Panc1 (cell line): ENCODE data around the gene GBP1. TPM values are rescaled to one million over a fixed set of nuclear protein-coding genes. Genes with fewer than 3 reads are reported as not detected.

ENCODE experiments used
- ATAC-seq: fragments of 200-7000 bp; cut with Tn5 transposase; 2 replicates; pipeline ENCODE4 v1.9.1; 2020; ENCODE audit warnings: mild to moderate bottlenecking, moderate library complexity
- BruUV-seq: library from RNA; stranded (reverse); fragments of 400-500 nt; replicated peaks from 2 replicates; lab custom pipeline; 2021; lab: Mats Ljungman, UMichigan
- CTCF ChIA-PET: fragments of 300-600 bp; sonication (Branson Sonifier 250); formaldehyde crosslinking; loops from one replicate; lab custom pipeline; 2022; ENCODE audit warnings: antibody characterized with exemption; lab: Charles Lee
- POLR2A ChIA-PET: fragments of 300-600 bp; sonication (Branson Sonifier 250); formaldehyde crosslinking; loops from one replicate; lab custom pipeline; 2022; ENCODE audit warnings: antibody characterized with exemption; lab: Charles Lee
- DNase-seq: peaks from one replicate; pipeline ENCODE4 v3.0.0-alpha.2; 2010; ENCODE audit warnings: low read depth, low spot score
- H3K27ac ChIP-seq: 2 replicates; pipeline ENCODE4 v1.5.1; 2011; ENCODE audit warnings: mild to moderate bottlenecking, low read length, inconsistent platforms
- H3K27me3 ChIP-seq: fragments of 200-500 bp; sonication (Bioruptor generic); 2 replicates; pipeline ENCODE4 v1.6.0; 2014; ENCODE audit warnings: low read length, inconsistent platforms; ENCODE audit not compliant: control insufficient read depth, insufficient read depth
- H3K36me3 ChIP-seq: fragments of 200-500 bp; sonication (Bioruptor generic); 2 replicates; pipeline ENCODE4 v1.5.1; 2014; ENCODE audit warnings: inconsistent platforms, mild to moderate bottlenecking, low read length, moderate library complexity; ENCODE audit not compliant: control insufficient read depth, insufficient read depth
- H3K4me1 ChIP-seq: 2 replicates; pipeline ENCODE4 v1.5.1; 2011; ENCODE audit warnings: inconsistent platforms, mild to moderate bottlenecking, low read length, moderate library complexity; ENCODE audit not compliant: control insufficient read depth, insufficient read depth
- H3K4me3 ChIP-seq, 2 experiments: 2 replicates each; pipeline ENCODE4 v1.5.1; 2011 to 2012; ENCODE audit warnings: low read depth in 2 of 2, low read length in 2 of 2, mild to moderate bottlenecking in 2 of 2, inconsistent platforms in 1 of 2, moderate library complexity in 1 of 2
- H3K9me3 ChIP-seq: fragments of 200-500 bp; sonication (Bioruptor generic); 2 replicates; pipeline ENCODE4 v1.5.1; 2014; ENCODE audit warnings: low read depth, mild to moderate bottlenecking, inconsistent platforms, low read length, moderate library complexity; ENCODE audit not compliant: control insufficient read depth, insufficient read depth
- POLR2AphosphoS5 ChIP-seq: IDR thresholded peaks from 2 replicates; pipeline ENCODE4 v1.6.1; 2012; ENCODE audit warnings: mild to moderate bottlenecking, low read depth, low read length, moderate library complexity
- SIN3A ChIP-seq: IDR thresholded peaks from 2 replicates; pipeline ENCODE4 v1.6.1; 2012; ENCODE audit warnings: low read depth, mild to moderate bottlenecking, low read length, moderate library complexity, borderline replicate concordance; ENCODE audit not compliant: insufficient read depth
- TCF7L2 ChIP-seq: IDR thresholded peaks from 2 replicates; pipeline ENCODE4 v1.6.1; 2011; ENCODE audit warnings: mild to moderate bottlenecking, low read depth, low read length, inconsistent platforms
- in situ Hi-C: cut with HindIII; loops from 2 replicates; pipeline ENCODE4 v1.10.0; 2016; ENCODE audit warnings: low sequenced_read_pairs, low pct_unique_long_range_greater_than_20kb
- intact Hi-C: fragments of 100-400 bp; cut with micrococcal nuclease; formaldehyde crosslinking; loops from one replicate; pipeline ENCODE4 v1.10.0; 2022; ENCODE audit not compliant: unreplicated experiment
- total RNA-seq: library from RNA; stranded (reverse); gene quantifications from one replicate; pipeline ENCODE4 v1.2.1, GENCODE V29; 2021; ENCODE audit not compliant: unreplicated experiment
- TF ChIP-seq, protein P1 (sequence below): fragments of 450-650 bp; IDR thresholded peaks from 2 replicates; pipeline ENCODE4 v1.5.1; 2017; ENCODE audit warnings: mild to moderate bottlenecking
- TF ChIP-seq, protein P2 (sequence below), 2 experiments: IDR thresholded peaks; 2 replicates each; pipeline ENCODE4 v1.6.1; 2011 to 2012; ENCODE audit warnings: low read depth in 2 of 2, control low read depth in 1 of 2, low read length in 1 of 2, mild to moderate bottlenecking in 1 of 2, moderate library complexity in 1 of 2; ENCODE audit not compliant: insufficient read depth in 1 of 2

The GBP1 gene
- total RNA-seq, 1 experiment from 2014 or later = 0.80 TPM

DNA sequence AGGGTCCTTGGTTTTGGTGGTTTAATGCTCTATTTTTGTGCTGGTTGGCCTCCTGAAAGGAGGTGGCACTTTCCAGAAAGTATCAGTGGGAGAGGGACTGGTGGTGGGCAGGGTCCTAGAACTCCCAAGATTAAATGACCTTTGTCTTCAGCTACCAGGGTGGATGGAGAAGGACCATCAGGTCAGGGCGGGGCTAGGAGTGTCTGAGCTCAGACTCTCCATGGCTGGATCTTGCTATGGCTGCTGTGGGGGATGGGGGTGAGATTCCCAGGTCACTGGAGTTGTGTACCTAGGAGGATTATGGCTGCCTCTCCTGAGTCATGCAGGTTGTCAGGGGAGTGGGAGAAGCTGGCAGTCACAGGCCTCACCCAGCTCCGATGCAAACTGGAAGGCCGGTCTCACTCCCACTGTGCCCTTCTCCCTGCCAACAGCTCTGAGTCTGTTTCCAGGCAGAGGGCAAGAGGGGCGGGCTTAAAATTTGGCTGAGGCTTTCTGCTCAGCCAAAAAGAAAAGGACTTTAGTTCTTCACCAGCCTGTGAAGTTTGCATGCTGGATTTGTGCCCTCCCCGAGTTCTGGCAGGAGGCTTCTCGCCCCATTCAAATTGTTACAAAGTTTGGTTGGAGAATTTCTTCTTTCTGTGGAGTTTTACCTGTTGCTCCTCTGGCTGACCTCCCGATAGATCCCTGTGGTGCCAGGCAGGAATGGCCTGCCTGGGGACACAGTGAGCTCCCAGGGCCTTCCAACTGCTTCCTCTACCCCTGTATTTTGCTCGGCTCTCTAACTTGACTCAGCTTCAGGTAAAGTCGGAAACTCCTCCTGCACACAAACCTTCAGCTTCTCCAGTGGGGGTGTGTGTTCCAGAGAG, 59.5 kb downstream of the GBP1 start:
- no peaks in the 10 kb centered on the region for H3K27me3 ChIP-seq
- no TSS peak for BruUV-seq
- in situ Hi-C loops (no loop called here), intact Hi-C loops (no loop called here)
- no peak for DNase-seq
- ChIA-PET CTCF (no interaction called here), POLR2A (no interaction called here)
- TF ChIP-seq, protein P1, sequence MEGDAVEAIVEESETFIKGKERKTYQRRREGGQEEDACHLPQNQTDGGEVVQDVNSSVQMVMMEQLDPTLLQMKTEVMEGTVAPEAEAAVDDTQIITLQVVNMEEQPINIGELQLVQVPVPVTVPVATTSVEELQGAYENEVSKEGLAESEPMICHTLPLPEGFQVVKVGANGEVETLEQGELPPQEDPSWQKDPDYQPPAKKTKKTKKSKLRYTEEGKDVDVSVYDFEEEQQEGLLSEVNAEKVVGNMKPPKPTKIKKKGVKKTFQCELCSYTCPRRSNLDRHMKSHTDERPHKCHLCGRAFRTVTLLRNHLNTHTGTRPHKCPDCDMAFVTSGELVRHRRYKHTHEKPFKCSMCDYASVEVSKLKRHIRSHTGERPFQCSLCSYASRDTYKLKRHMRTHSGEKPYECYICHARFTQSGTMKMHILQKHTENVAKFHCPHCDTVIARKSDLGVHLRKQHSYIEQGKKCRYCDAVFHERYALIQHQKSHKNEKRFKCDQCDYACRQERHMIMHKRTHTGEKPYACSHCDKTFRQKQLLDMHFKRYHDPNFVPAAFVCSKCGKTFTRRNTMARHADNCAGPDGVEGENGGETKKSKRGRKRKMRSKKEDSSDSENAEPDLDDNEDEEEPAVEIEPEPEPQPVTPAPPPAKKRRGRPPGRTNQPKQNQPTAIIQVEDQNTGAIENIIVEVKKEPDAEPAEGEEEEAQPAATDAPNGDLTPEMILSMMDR = no peak
- TF ChIP-seq TCF7L2 = no peak
- no peak for TF ChIP-seq SIN3A
- TF ChIP-seq, protein P2, sequence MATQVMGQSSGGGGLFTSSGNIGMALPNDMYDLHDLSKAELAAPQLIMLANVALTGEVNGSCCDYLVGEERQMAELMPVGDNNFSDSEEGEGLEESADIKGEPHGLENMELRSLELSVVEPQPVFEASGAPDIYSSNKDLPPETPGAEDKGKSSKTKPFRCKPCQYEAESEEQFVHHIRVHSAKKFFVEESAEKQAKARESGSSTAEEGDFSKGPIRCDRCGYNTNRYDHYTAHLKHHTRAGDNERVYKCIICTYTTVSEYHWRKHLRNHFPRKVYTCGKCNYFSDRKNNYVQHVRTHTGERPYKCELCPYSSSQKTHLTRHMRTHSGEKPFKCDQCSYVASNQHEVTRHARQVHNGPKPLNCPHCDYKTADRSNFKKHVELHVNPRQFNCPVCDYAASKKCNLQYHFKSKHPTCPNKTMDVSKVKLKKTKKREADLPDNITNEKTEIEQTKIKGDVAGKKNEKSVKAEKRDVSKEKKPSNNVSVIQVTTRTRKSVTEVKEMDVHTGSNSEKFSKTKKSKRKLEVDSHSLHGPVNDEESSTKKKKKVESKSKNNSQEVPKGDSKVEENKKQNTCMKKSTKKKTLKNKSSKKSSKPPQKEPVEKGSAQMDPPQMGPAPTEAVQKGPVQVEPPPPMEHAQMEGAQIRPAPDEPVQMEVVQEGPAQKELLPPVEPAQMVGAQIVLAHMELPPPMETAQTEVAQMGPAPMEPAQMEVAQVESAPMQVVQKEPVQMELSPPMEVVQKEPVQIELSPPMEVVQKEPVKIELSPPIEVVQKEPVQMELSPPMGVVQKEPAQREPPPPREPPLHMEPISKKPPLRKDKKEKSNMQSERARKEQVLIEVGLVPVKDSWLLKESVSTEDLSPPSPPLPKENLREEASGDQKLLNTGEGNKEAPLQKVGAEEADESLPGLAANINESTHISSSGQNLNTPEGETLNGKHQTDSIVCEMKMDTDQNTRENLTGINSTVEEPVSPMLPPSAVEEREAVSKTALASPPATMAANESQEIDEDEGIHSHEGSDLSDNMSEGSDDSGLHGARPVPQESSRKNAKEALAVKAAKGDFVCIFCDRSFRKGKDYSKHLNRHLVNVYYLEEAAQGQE (IDR thresholded peaks at IDR 0.05; ENCODE audit: insufficient read depth in 1 of 2, low read depth in 2 of 2, low read length in 1 of 2) = no peak
- TF ChIP-seq POLR2AphosphoS5 = no peak
- H3K4me3 ChIP-seq = no peak overlapping the region
- no peaks in the 10 kb centered on the region for H3K36me3 ChIP-seq
- no peaks in the 10 kb centered on the region for H3K4me1 ChIP-seq
- H3K9me3 ChIP-seq = no peaks in the 10 kb centered on the region
- ATAC-seq = no peak
- no peak overlapping the region for H3K27ac ChIP-seq

Other genes starting within 250 kb of the GBP1 start
- 27.0 TPM for gene GTF2B, start 173.6 kb downstream of the GBP1 start, total RNA-seq
- 18.5 TPM for gene KYAT3, start 72.6 kb downstream of the GBP1 start, total RNA-seq
- 9.6 TPM for gene RBMXL1, start 72.6 kb downstream of the GBP1 start, total RNA-seq
- gene GBP3, start 42.3 kb downstream of the GBP1 start, total RNA-seq = 2.5 TPM
- gene GBP2, start 60.9 kb upstream of the GBP1 start, total RNA-seq = 3.0 TPM
- gene GBP7, start 110.8 kb upstream of the GBP1 start, total RNA-seq = not detected
- gene GBP4, start 133.7 kb upstream of the GBP1 start, total RNA-seq = 3.3 TPM
- gene GBP5, start 207.7 kb upstream of the GBP1 start, total RNA-seq = 0.10 TPM